HepG2 (cell line): ENCODE data around the gene SMLR1. TPM values are rescaled to one million over a fixed set of nuclear protein-coding genes. Genes with fewer than 3 reads are reported as not detected.

Experiments
- ATAC-seq: fragments of 200-7000 bp; cut with Tn5 transposase; 3 replicates; pipeline ENCODE4 v1.9.1; 2020; ENCODE audit warnings: mild to moderate bottlenecking, moderate library complexity
- BruUV-seq: library from RNA; stranded (reverse); fragments of 400-500 nt; replicated peaks from 2 replicates; lab custom pipeline; 2021; lab: Mats Ljungman, UMichigan
- CTCF ChIA-PET: fragments of 300-600 bp; formaldehyde crosslinking; extraction: SDS; loops from one replicate; lab custom pipeline; 2021; ENCODE audit warnings: low total read pairs, inconsistent platforms, low intra/inter-chr PET ratio; lab: Yijun Ruan, JAX
- POLR2A ChIA-PET: fragments of 350-600 bp; sonication (Branson Sonifier 250); formaldehyde crosslinking; loops from one replicate; lab custom pipeline; 2020; ENCODE audit warnings: antibody characterized with exemption, inconsistent platforms; lab: Yijun Ruan, JAX
- DNase-seq: peaks from one replicate; pipeline ENCODE4 v3.0.0-alpha.2; 2015; ENCODE audit warnings: low spot score
- FAIRE-seq: peaks from 3 replicates; lab custom pipeline; 2011; peaks lifted over from hg19 to GRCh38; lab: Jason Lieb, UNC
- H2AFZ ChIP-seq: one replicate; pipeline ENCODE4 v1.6.1; 2011; ENCODE audit warnings: low read length, inconsistent platforms
- H3K27ac ChIP-seq: fragments of 300-600 bp; 3 replicates; pipeline ENCODE4 v1.8.0; 2011; ENCODE audit warnings: mixed run types, mild to moderate bottlenecking, mixed read lengths, low read length, inconsistent platforms; ENCODE audit not compliant: insufficient read depth; ENCODE audit errors: extremely low read length
- H3K27me3 ChIP-seq, 2 experiments: fragments of 200-600 bp in 1 of 2; 2 replicates in 1 of 2; 3 replicates in 1 of 2; pipeline versions ENCODE4 v1.6.0 to v1.8.0; 2011; ENCODE audit warnings: low read length in 2 of 2, mild to moderate bottlenecking in 2 of 2, moderate library complexity in 2 of 2, inconsistent platforms in 1 of 2; ENCODE audit not compliant: insufficient read depth in 2 of 2, control insufficient read depth in 1 of 2
- H3K36me3 ChIP-seq, 2 experiments: fragments of 200-600 bp in 1 of 2; replicated peaks in 1 of 2; 2 replicates in 1 of 2; 3 replicates in 1 of 2; pipeline versions ENCODE4 v1.5.1 to v1.8.0; 2011; ENCODE audit warnings: low read length in 2 of 2, inconsistent platforms in 1 of 2; ENCODE audit not compliant: insufficient read depth in 2 of 2, control insufficient read depth in 1 of 2
- H3K4me1 ChIP-seq: 2 replicates; pipeline ENCODE4 v1.5.1; 2012; ENCODE audit warnings: low read length, inconsistent platforms; ENCODE audit not compliant: insufficient read depth
- H3K4me2 ChIP-seq: 2 replicates; pipeline ENCODE4 v1.6.0; 2011; ENCODE audit warnings: low read depth, low read length, inconsistent platforms
- H3K4me3 ChIP-seq, 3 experiments: fragments of 200-600 bp in 1 of 3; sonication (generic), shearing (Covaris generic) in 1 of 3; replicated peaks in 1 of 3; 2 replicates each; pipeline ENCODE4 v1.5.1; 2011 to 2016; ENCODE audit warnings: low read length in 3 of 3, inconsistent platforms in 2 of 3, low read depth in 2 of 3, mild to moderate bottlenecking in 2 of 3, control low read depth in 1 of 3, mixed read lengths in 1 of 3; ENCODE audit not compliant: insufficient read depth in 1 of 3
- H3K79me2 ChIP-seq: one replicate; pipeline ENCODE4 v1.6.1; 2011; ENCODE audit warnings: low read length, inconsistent platforms; ENCODE audit not compliant: insufficient read depth
- H3K9ac ChIP-seq: 2 replicates; pipeline ENCODE4 v1.6.0; 2011; ENCODE audit warnings: mild to moderate bottlenecking, low read depth, low read length, inconsistent platforms; ENCODE audit not compliant: insufficient read depth
- H3K9me3 ChIP-seq: 2 replicates; pipeline ENCODE4 v1.5.1; 2012; ENCODE audit warnings: mild to moderate bottlenecking, low read length
- H4K20me1 ChIP-seq: 2 replicates; pipeline ENCODE4 v1.6.0; 2011; ENCODE audit warnings: inconsistent platforms, mild to moderate bottlenecking, low read length, moderate library complexity; ENCODE audit not compliant: insufficient read depth
- HES4 ChIP-seq: sonication (generic); formaldehyde crosslinking; IDR thresholded peaks from 2 replicates; pipeline ENCODE4 v1.9.0; 2021; ENCODE audit warnings: mild to moderate bottlenecking, missing genetic modification reagents, borderline replicate concordance
- JARID2 ChIP-seq: sonication (generic); formaldehyde crosslinking; IDR thresholded peaks from 2 replicates; pipeline ENCODE4 v1.8.1; 2023; ENCODE audit warnings: missing genetic modification reagents, inconsistent platforms; ENCODE audit not compliant: insufficient replicate concordance
- KAT7 ChIP-seq: IDR thresholded peaks from 2 replicates; pipeline ENCODE4 v1.6.1; 2018; ENCODE audit warnings: borderline replicate concordance, missing compliant biosample characterization
- KAT8 ChIP-seq: IDR thresholded peaks from 2 replicates; pipeline ENCODE4 v1.6.1; 2016; ENCODE audit warnings: missing genetic modification reagents, missing compliant biosample characterization
- KMT2B ChIP-seq: IDR thresholded peaks from 2 replicates; pipeline ENCODE4 v1.6.1; 2016; ENCODE audit warnings: missing genetic modification reagents, missing compliant biosample characterization
- NFE2L2 ChIP-seq: fragments of 150-350 bp; IDR thresholded peaks from 2 replicates; pipeline ENCODE4 v1.6.1; 2014; ENCODE audit warnings: low read length
- PHB2 ChIP-seq: fragments of 450-650 bp; IDR thresholded peaks from 2 replicates; pipeline ENCODE4 v1.6.1; 2018; ENCODE audit not compliant: partially characterized antibody
- ZNF12 ChIP-seq: sonication (generic); formaldehyde crosslinking; IDR thresholded peaks from 2 replicates; pipeline ENCODE4 v1.5.0; 2020; ENCODE audit warnings: missing genetic modification reagents
- ZNF180 ChIP-seq: sonication (generic); formaldehyde crosslinking; IDR thresholded peaks from 2 replicates; pipeline ENCODE4 v1.4.0; 2020; ENCODE audit warnings: low read depth, missing genetic modification reagents, borderline replicate concordance
- ZNF224 ChIP-seq: sonication (generic); formaldehyde crosslinking; IDR thresholded peaks from 2 replicates; pipeline ENCODE4 v1.5.0; 2020; ENCODE audit warnings: mild to moderate bottlenecking, missing genetic modification reagents
- WGBS: methylation state at CpG from one replicate; pipeline ENCODE4 v1.1.6; 2017; ENCODE audit warnings: low lambda C conversion rate; 5-methylcytosine and 5-hydroxymethylcytosine counted together
- in situ Hi-C: cut with HindIII; loops from 2 replicates; pipeline ENCODE4 v1.10.0; 2017; ENCODE audit warnings: low pct_unique_long_range_greater_than_20kb; ENCODE audit not compliant: extremely low pct_ligation_motif_present
- intact Hi-C: fragments of 100-400 bp; cut with micrococcal nuclease; formaldehyde crosslinking; loops from one replicate; pipeline ENCODE4 v1.10.0; 2022; ENCODE audit not compliant: unreplicated experiment
- polyA plus RNA-seq, 8 experiments: library from polyadenylated mRNA; depleted of rRNA in 3 of 8; stranded (reverse) in 7 of 8; unstranded in 1 of 8; fragments of >200 nt; fragmentation: Illumina TruSeq in 4 of 8; extraction: Trizol in 4 of 8; gene quantifications; 2 replicates each; pipeline versions ENCODE4 v1.2.1 to v1.2.3, GENCODE V29; 2011 to 2016; ENCODE audit warnings: low read depth in 4 of 8, missing spikeins in 1 of 8, mixed read lengths in 1 of 8; ENCODE audit not compliant: insufficient read depth in 1 of 8
- total RNA-seq, 5 experiments: library from RNA; depleted of rRNA; stranded (reverse); fragments of >200 nt; fragmentation: Illumina TruSeq; extraction: Trizol; gene quantifications; 2 replicates each; pipeline ENCODE4 v1.2.3, GENCODE V29; 2016; ENCODE audit warnings: low read depth in 1 of 5
- TF ChIP-seq, protein P1 (sequence below): sonication (generic); formaldehyde crosslinking; IDR thresholded peaks from 2 replicates; pipeline ENCODE4 v1.4.0; 2020; ENCODE audit warnings: missing genetic modification reagents
- TF ChIP-seq, protein P2 (sequence below): sonication (generic); formaldehyde crosslinking; IDR thresholded peaks from 2 replicates; pipeline ENCODE4 v1.5.1; 2020; ENCODE audit warnings: missing genetic modification reagents, mild to moderate bottlenecking, borderline replicate concordance
- TF ChIP-seq, protein P3 (sequence below): sonication (generic); formaldehyde crosslinking; IDR thresholded peaks from 2 replicates; pipeline ENCODE4 v1.5.0; 2020; ENCODE audit warnings: missing genetic modification reagents
- TF ChIP-seq, protein P4 (sequence below): sonication (generic); formaldehyde crosslinking; IDR thresholded peaks from 2 replicates; pipeline ENCODE4 v1.4.0; 2020; ENCODE audit warnings: mild to moderate bottlenecking, missing genetic modification reagents
- TF ChIP-seq, protein P5 (sequence below): sonication (generic); formaldehyde crosslinking; IDR thresholded peaks from 2 replicates; pipeline ENCODE4 v1.5.1; 2020; ENCODE audit warnings: missing genetic modification reagents, mild to moderate bottlenecking, borderline replicate concordance

SMLR1 gene
- total and polyA plus RNA-seq, 2 of the 13 experiments (the other 11 are each of a cell fraction or from before 2014, with no cell fraction given): 41.8 to 104 TPM

DNA sequence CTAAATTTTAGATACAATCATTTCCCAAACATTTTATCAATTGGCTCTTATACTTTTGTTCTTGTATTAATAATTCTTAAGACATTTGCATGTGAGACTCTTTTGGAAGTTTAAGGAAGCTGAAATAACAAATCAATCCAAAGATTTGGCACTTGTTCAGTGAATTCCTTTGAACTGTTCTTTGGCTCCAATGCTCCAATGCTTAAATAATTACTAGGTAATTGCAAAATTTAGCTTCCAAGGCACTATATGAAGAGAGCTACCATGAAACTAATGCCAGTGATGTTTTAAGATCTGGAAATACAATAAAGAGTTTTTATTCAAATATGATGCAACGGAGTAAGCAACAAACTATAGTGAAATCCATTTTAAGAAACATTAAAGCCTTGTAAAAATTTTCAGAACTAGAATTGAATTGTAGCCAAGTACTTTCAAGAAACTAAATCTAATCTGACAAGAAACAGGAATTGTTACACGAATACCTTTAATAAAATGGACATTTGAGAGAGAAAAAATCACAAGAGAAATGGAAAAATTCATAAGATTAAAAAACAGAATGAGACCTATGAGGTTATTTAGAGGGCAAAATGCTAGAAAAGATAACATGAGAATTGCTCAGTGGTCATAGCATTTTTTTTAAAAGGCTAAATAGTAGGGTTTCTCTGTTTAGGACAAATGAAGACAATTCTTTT lies 43.6 kb upstream of the SMLR1 start:
- CTCF ChIA-PET: no interaction called here
- TF ChIP-seq KMT2B (CRISPR knock-in tag): no peak
- no peak for TF ChIP-seq JARID2 (CRISPR knock-in tag)
- TF ChIP-seq, protein P1, sequence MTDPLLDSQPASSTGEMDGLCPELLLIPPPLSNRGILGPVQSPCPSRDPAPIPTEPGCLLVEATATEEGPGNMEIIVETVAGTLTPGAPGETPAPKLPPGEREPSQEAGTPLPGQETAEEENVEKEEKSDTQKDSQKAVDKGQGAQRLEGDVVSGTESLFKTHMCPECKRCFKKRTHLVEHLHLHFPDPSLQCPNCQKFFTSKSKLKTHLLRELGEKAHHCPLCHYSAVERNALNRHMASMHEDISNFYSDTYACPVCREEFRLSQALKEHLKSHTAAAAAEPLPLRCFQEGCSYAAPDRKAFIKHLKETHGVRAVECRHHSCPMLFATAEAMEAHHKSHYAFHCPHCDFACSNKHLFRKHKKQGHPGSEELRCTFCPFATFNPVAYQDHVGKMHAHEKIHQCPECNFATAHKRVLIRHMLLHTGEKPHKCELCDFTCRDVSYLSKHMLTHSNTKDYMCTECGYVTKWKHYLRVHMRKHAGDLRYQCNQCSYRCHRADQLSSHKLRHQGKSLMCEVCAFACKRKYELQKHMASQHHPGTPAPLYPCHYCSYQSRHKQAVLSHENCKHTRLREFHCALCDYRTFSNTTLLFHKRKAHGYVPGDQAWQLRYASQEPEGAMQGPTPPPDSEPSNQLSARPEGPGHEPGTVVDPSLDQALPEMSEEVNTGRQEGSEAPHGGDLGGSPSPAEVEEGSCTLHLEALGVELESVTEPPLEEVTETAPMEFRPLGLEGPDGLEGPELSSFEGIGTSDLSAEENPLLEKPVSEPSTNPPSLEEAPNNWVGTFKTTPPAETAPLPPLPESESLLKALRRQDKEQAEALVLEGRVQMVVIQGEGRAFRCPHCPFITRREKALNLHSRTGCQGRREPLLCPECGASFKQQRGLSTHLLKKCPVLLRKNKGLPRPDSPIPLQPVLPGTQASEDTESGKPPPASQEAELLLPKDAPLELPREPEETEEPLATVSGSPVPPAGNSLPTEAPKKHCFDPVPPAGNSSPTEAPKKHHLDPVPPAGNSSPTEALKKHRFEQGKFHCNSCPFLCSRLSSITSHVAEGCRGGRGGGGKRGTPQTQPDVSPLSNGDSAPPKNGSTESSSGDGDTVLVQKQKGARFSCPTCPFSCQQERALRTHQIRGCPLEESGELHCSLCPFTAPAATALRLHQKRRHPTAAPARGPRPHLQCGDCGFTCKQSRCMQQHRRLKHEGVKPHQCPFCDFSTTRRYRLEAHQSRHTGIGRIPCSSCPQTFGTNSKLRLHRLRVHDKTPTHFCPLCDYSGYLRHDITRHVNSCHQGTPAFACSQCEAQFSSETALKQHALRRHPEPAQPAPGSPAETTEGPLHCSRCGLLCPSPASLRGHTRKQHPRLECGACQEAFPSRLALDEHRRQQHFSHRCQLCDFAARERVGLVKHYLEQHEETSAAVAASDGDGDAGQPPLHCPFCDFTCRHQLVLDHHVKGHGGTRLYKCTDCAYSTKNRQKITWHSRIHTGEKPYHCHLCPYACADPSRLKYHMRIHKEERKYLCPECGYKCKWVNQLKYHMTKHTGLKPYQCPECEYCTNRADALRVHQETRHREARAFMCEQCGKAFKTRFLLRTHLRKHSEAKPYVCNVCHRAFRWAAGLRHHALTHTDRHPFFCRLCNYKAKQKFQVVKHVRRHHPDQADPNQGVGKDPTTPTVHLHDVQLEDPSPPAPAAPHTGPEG (CRISPR knock-in tag): no peak
- no peak for TF ChIP-seq HES4 (CRISPR knock-in tag)
- no peak for TF ChIP-seq KAT8
- no peak for TF ChIP-seq NFE2L2
- TF ChIP-seq, protein P2, sequence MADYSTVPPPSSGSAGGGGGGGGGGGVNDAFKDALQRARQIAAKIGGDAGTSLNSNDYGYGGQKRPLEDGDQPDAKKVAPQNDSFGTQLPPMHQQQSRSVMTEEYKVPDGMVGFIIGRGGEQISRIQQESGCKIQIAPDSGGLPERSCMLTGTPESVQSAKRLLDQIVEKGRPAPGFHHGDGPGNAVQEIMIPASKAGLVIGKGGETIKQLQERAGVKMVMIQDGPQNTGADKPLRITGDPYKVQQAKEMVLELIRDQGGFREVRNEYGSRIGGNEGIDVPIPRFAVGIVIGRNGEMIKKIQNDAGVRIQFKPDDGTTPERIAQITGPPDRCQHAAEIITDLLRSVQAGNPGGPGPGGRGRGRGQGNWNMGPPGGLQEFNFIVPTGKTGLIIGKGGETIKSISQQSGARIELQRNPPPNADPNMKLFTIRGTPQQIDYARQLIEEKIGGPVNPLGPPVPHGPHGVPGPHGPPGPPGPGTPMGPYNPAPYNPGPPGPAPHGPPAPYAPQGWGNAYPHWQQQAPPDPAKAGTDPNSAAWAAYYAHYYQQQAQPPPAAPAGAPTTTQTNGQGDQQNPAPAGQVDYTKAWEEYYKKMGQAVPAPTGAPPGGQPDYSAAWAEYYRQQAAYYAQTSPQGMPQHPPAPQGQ (CRISPR knock-in tag): no peak
- TF ChIP-seq KAT7 (CRISPR knock-in tag): no peak
- TF ChIP-seq, protein P3, sequence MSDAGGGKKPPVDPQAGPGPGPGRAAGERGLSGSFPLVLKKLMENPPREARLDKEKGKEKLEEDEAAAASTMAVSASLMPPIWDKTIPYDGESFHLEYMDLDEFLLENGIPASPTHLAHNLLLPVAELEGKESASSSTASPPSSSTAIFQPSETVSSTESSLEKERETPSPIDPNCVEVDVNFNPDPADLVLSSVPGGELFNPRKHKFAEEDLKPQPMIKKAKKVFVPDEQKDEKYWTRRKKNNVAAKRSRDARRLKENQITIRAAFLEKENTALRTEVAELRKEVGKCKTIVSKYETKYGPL: no peak
- no peak for TF ChIP-seq ZNF12 (CRISPR knock-in tag)
- no peak for TF ChIP-seq ZNF224 (CRISPR knock-in tag)
- TF ChIP-seq, protein P4, sequence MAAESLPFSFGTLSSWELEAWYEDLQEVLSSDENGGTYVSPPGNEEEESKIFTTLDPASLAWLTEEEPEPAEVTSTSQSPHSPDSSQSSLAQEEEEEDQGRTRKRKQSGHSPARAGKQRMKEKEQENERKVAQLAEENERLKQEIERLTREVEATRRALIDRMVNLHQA (CRISPR knock-in tag): no peak
- TF ChIP-seq, protein P5, sequence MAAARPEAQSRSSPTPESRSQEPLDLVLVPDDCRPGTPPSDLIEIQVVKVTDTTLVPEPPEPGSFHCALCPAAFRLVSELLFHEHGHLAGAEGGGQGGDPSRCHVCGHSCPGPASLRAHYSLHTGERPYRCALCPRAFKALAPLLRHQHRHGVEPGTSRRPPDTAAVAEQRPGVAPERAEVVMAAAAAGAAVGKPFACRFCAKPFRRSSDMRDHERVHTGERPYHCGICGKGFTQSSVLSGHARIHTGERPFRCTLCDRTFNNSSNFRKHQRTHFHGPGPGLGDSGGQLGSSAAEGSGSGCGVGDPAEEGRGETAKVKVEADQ (CRISPR knock-in tag): no peak
- TF ChIP-seq PHB2: no peak
- TF ChIP-seq ZNF180 (CRISPR knock-in tag): no peak

More for the DNA sequence above, 43.6 kb upstream of the SMLR1 start:
- no peak for ATAC-seq
- WGBS: 23% methylated on average over 2 of the region's 2 CpGs
- Histone ChIP-seq H3K27me3 (no peaks in the 10 kb centered on the region; a peak in 1 of 5 replicates), H3K36me3 (no peaks in the 10 kb centered on the region), H3K79me2 (no peaks in the 10 kb centered on the region), H3K4me3 (no peak overlapping the region), H3K27ac (no peak overlapping the region), H3K9ac (no peak overlapping the region), H2AFZ (no peak overlapping the region), H3K4me1 (peaks cover 10% of the 10 kb centered on the region), H4K20me1 (no peaks in the 10 kb centered on the region), H3K9me3 (no peaks in the 10 kb centered on the region), H3K4me2 (no peak overlapping the region)
- in situ Hi-C loops (no loop called here), intact Hi-C loops (no loop called here)
- POLR2A ChIA-PET: no interaction called here
- no TSS peak for BruUV-seq
- DNase-seq: no peak
- FAIRE-seq: no peak
